Hepatocyte (in vitro differentiated cells): ENCODE data around the gene PLXNB1. TPM values are rescaled to one million over a fixed set of nuclear protein-coding genes. Genes with fewer than 3 reads are reported as not detected.

Experiments used
- DNase-seq: peaks from one replicate; pipeline ENCODE4 v3.0.0-alpha.2; 2016; ENCODE audit warnings: low spot score
- H2AFZ ChIP-seq: fragments of 200-600 bp; sonication (generic); 2 replicates; pipeline ENCODE4 v1.6.0; 2016; ENCODE audit warnings: antibody characterized with exemption, mild to moderate bottlenecking
- H3K27ac ChIP-seq: fragments of 200-600 bp; sonication (generic); 2 replicates; pipeline ENCODE4 v1.5.1; 2016; ENCODE audit warnings: mild to moderate bottlenecking
- H3K27me3 ChIP-seq: fragments of 200-600 bp; sonication (generic); 2 replicates; pipeline ENCODE4 v1.6.1; 2016
- H3K36me3 ChIP-seq: fragments of 200-600 bp; sonication (generic); replicated peaks from 2 replicates; pipeline ENCODE4 v1.5.1; 2016; ENCODE audit warnings: low read depth; ENCODE audit not compliant: insufficient read depth
- H3K4me1 ChIP-seq: fragments of 200-600 bp; sonication (generic); 2 replicates; pipeline ENCODE4 v1.5.1; 2016; ENCODE audit warnings: mild to moderate bottlenecking, moderate library complexity; ENCODE audit not compliant: insufficient read depth
- H3K4me2 ChIP-seq: fragments of 200-600 bp; sonication (generic); 2 replicates; pipeline ENCODE4 v1.6.0; 2016
- H3K4me3 ChIP-seq: fragments of 200-600 bp; sonication (generic); 2 replicates; pipeline ENCODE4 v1.5.1; 2016; ENCODE audit warnings: mild to moderate bottlenecking
- H3K79me2 ChIP-seq: fragments of 200-600 bp; sonication (generic); 2 replicates; pipeline ENCODE4 v1.6.0; 2017; ENCODE audit warnings: mild to moderate bottlenecking
- H3K9me2 ChIP-seq: fragments of 200-600 bp; sonication (generic); replicated peaks from 2 replicates; pipeline ENCODE4 v1.6.0; 2017; ENCODE audit warnings: mild to moderate bottlenecking; ENCODE audit not compliant: insufficient read depth
- H3K9me3 ChIP-seq: fragments of 200-600 bp; sonication (generic); 2 replicates; pipeline ENCODE4 v1.5.1; 2016; ENCODE audit warnings: low read depth, mild to moderate bottlenecking
- H4K20me1 ChIP-seq: fragments of 200-600 bp; sonication (generic); 2 replicates; pipeline ENCODE4 v1.6.0; 2016; ENCODE audit warnings: mild to moderate bottlenecking; ENCODE audit not compliant: insufficient read depth, poor library complexity, severe bottlenecking
- CTCF ChIP-seq: fragments of 200-600 bp; sonication (generic); IDR thresholded peaks from 2 replicates; pipeline ENCODE4 v1.5.1; 2016; ENCODE audit warnings: antibody characterized with exemption, mild to moderate bottlenecking; ENCODE audit not compliant: poor library complexity
- EZH2 ChIP-seq: fragments of 200-600 bp; sonication (generic); IDR thresholded peaks from 2 replicates; pipeline ENCODE4 v1.6.1; 2016; ENCODE audit warnings: antibody characterized with exemption, mild to moderate bottlenecking, borderline replicate concordance
- EZH2phosphoT487 ChIP-seq: fragments of 200-600 bp; sonication (generic); IDR thresholded peaks from one replicate; pipeline ENCODE4 v1.6.1; 2018; ENCODE audit warnings: antibody characterized with exemption, mild to moderate bottlenecking, low read depth, moderate library complexity; ENCODE audit not compliant: unreplicated experiment, severe bottlenecking
- WGBS: methylation state at CpG from one replicate; pipeline ENCODE4 v1.1.6; 2016; ENCODE audit warnings: low lambda C conversion rate; ENCODE audit errors: missing lambda C conversion rate; 5-methylcytosine and 5-hydroxymethylcytosine counted together
- polyA plus RNA-seq: library from polyadenylated mRNA; unstranded; fragments of >200 nt; fragmentation: Nextera tagmentation; extraction: Ambion mirVana; gene quantifications from 2 replicates; pipeline ENCODE4 v1.2.1, GENCODE V29; 2016
- total RNA-seq: library from RNA; depleted of rRNA; stranded (reverse); fragments of >200 nt; gene quantifications from 2 replicates; pipeline ENCODE4 v1.2.3, GENCODE V29; 2014

PLXNB1 gene
- total and polyA plus RNA-seq, 2 experiments from 2014 or later = 71.3 to 74.5 TPM

- Histone ChIP-seq H4K20me1 (peaks cover 48% of the 10 kb centered on the region), H3K9me3 (no peaks in the 10 kb centered on the region), H2AFZ (no peak overlapping the region), H3K27ac (peak overlapping the region; percentile 96), H3K79me2 (peaks cover 87% of the 10 kb centered on the region), H3K36me3 (no peaks in the 10 kb centered on the region), H3K27me3 (no peaks in the 10 kb centered on the region), H3K9me2 (no peaks in the 10 kb centered on the region), H3K4me3 (no peak overlapping the region), H3K4me1 (peaks cover 60% of the 10 kb centered on the region), H3K4me2 (peak overlapping the region; percentile 97)
- DNase-seq = no peak
- TF ChIP-seq EZH2 = no peak
- TF ChIP-seq EZH2phosphoT487 = no peak
- TF ChIP-seq CTCF = no peak
- WGBS = 76% methylated on average over 9 of the region's 9 CpGs
These were observed 2.3 kb downstream of the PLXNB1 start for GRCh38 chr3:48427630-48427962.

- H3K9me2 ChIP-seq = no peaks in the 10 kb centered on the region
- TF ChIP-seq EZH2 = no peak
- no peak for TF ChIP-seq EZH2phosphoT487
- TF ChIP-seq CTCF = no peak
- H3K4me3 ChIP-seq = no peak overlapping the region
- peak overlapping the region; percentile 96 for H3K27ac ChIP-seq
- H3K4me1 ChIP-seq = peaks cover 55% of the 10 kb centered on the region
- DNase-seq = no peak
- H4K20me1 ChIP-seq = peaks cover 49% of the 10 kb centered on the region
- H3K4me2 ChIP-seq = peak overlapping the region; percentile 97
- H3K27me3 ChIP-seq = no peaks in the 10 kb centered on the region
- peaks cover 87% of the 10 kb centered on the region for H3K79me2 ChIP-seq
- no peaks in the 10 kb centered on the region for H3K36me3 ChIP-seq
- H2AFZ ChIP-seq = no peak overlapping the region
- 75% methylated on average over 7 of the region's 8 CpGs for WGBS
- no peaks in the 10 kb centered on the region for H3K9me3 ChIP-seq
These were observed 2.8 kb downstream of the PLXNB1 start for GRCh38 chr3:48426944-48427629.

- Histone ChIP-seq H4K20me1 (peaks cover 49% of the 10 kb centered on the region), H3K9me2 (no peaks in the 10 kb centered on the region), H2AFZ (no peak overlapping the region), H3K36me3 (no peaks in the 10 kb centered on the region), H3K27ac (peak overlapping the region; percentile 2), H3K4me1 (peaks cover 49% of the 10 kb centered on the region), H3K9me3 (no peaks in the 10 kb centered on the region), H3K79me2 (peaks cover 87% of the 10 kb centered on the region), H3K27me3 (no peaks in the 10 kb centered on the region), H3K4me2 (peak overlapping the region; percentile 97), H3K4me3 (no peak overlapping the region)
- 82% methylated on average over 10 of the region's 11 CpGs for WGBS
- no peak for DNase-seq
- TF ChIP-seq EZH2 (no peak), CTCF (no peak), EZH2phosphoT487 (no peak)
These were observed 3.4 kb downstream of the PLXNB1 start for GRCh38 chr3:48426401-48426909.
